Osteoblast (primary cell): ENCODE measurements around the gene CCDC137. TPM values are rescaled to one million over a fixed set of nuclear protein-coding genes. Genes with fewer than 3 reads are reported as not detected.
"Not testable (repeated sequence)": the region's sequence is repeated elsewhere in the genome, so short reads cannot be mapped to it uniquely, and the experiment has no call there.

ENCODE experiments used
- DNase-seq: peaks from one replicate; pipeline ENCODE4 v3.0.0; 2011; ENCODE audit warnings: low spot score, mixed read lengths; ENCODE audit not compliant: insufficient read length; ENCODE audit errors: missing footprints
- H2AFZ ChIP-seq: 2 replicates; pipeline ENCODE4 v1.6.0; 2011; ENCODE audit warnings: mild to moderate bottlenecking, low read length
- H3K27ac ChIP-seq: 2 replicates; pipeline ENCODE4 v1.5.1; 2011; ENCODE audit warnings: mild to moderate bottlenecking, low read depth, low read length, moderate library complexity
- H3K27me3 ChIP-seq: 2 replicates; pipeline ENCODE4 v1.6.0; 2012; ENCODE audit warnings: mild to moderate bottlenecking, control low read depth, inconsistent platforms, low read length, moderate library complexity; ENCODE audit not compliant: insufficient read depth
- H3K36me3 ChIP-seq: 2 replicates; pipeline ENCODE4 v1.5.1; 2011; ENCODE audit warnings: mild to moderate bottlenecking, low read length, control low read depth, moderate library complexity; ENCODE audit not compliant: insufficient read depth
- H3K4me1 ChIP-seq: 2 replicates; pipeline ENCODE4 v1.5.1; 2011; ENCODE audit warnings: mild to moderate bottlenecking, low read length, control low read depth, moderate library complexity; ENCODE audit not compliant: insufficient read depth
- H3K4me2 ChIP-seq: 2 replicates; pipeline ENCODE4 v1.6.0; 2011; ENCODE audit warnings: mild to moderate bottlenecking, low read length; ENCODE audit not compliant: insufficient read depth
- H3K4me3 ChIP-seq: fragments of 200-600 bp; sonication (generic); 3 replicates; pipeline ENCODE4 v1.5.1; 2012; ENCODE audit warnings: mild to moderate bottlenecking, low read length, inconsistent platforms; ENCODE audit not compliant: insufficient read depth
- H3K79me2 ChIP-seq: 2 replicates; pipeline ENCODE4 v1.6.0; 2012; ENCODE audit warnings: mild to moderate bottlenecking, low read length, control low read depth, inconsistent platforms; ENCODE audit not compliant: insufficient read depth
- H3K9me3 ChIP-seq: 2 replicates; pipeline ENCODE4 v1.5.1; 2011; ENCODE audit warnings: low read depth, low read length, control low read depth
- H4K20me1 ChIP-seq: 2 replicates; pipeline ENCODE4 v1.6.0; 2012; ENCODE audit warnings: mild to moderate bottlenecking, low read length, control low read depth; ENCODE audit not compliant: insufficient read depth
- CTCF ChIP-seq: IDR thresholded peaks from 2 replicates; pipeline ENCODE4 v1.5.1; 2011; ENCODE audit warnings: mild to moderate bottlenecking, low read depth, low read length, moderate library complexity; ENCODE audit errors: extremely low read depth
- total RNA-seq: library from RNA; depleted of rRNA; stranded (reverse); fragments of >200 nt; gene quantifications from 2 replicates; pipeline ENCODE4 v1.2.3, GENCODE V29; 2012

CCDC137 gene
- total RNA-seq, 1 donor, result 4.7 TPM

- no peak for TF ChIP-seq CTCF
- H3K27me3 ChIP-seq, result no peaks in the 10 kb centered on the region
- H4K20me1 ChIP-seq, result no peaks in the 10 kb centered on the region
- H3K27ac ChIP-seq, result no peak overlapping the region
- H3K4me1 ChIP-seq, result peaks cover 3% of the 10 kb centered on the region
- H2AFZ ChIP-seq, result no peak overlapping the region
- H3K4me3 ChIP-seq, result no peak overlapping the region
- H3K9me3 ChIP-seq, result no peaks in the 10 kb centered on the region
- H3K4me2 ChIP-seq, result no peak overlapping the region
- peak; percentile 44 for DNase-seq
- H3K79me2 ChIP-seq, result peaks cover 20% of the 10 kb centered on the region
- peaks cover 35% of the 10 kb centered on the region for H3K36me3 ChIP-seq
These were observed 6.0 kb downstream of the CCDC137 start for GRCh38 chr17:81672504-81672903.

- Histone ChIP-seq H3K4me3 (no peak overlapping the region), H3K79me2 (peaks cover 15% of the 10 kb centered on the region), H3K4me1 (no peaks in the 10 kb centered on the region), H3K9me3 (no peaks in the 10 kb centered on the region), H2AFZ (no peak overlapping the region), H3K27me3 (no peaks in the 10 kb centered on the region), H3K36me3 (peaks cover 35% of the 10 kb centered on the region), H4K20me1 (no peaks in the 10 kb centered on the region), H3K27ac (no peak overlapping the region), H3K4me2 (no peak overlapping the region)
- no peak for TF ChIP-seq CTCF
- peak; percentile 37 for DNase-seq
These were observed 6.4 kb downstream of the CCDC137 start for GRCh38 chr17:81672954-81673353.

- no peak overlapping the region for H3K4me2 ChIP-seq
- no peaks in the 10 kb centered on the region for H3K4me1 ChIP-seq
- peaks cover 8% of the 10 kb centered on the region for H3K79me2 ChIP-seq
- H3K9me3 ChIP-seq, result no peaks in the 10 kb centered on the region
- no peaks in the 10 kb centered on the region for H4K20me1 ChIP-seq
- H3K27ac ChIP-seq, result no peak overlapping the region
- no peak for TF ChIP-seq CTCF
- H3K36me3 ChIP-seq, result peaks cover 35% of the 10 kb centered on the region
- no peak overlapping the region for H2AFZ ChIP-seq
- no peak overlapping the region for H3K4me3 ChIP-seq
- no peaks in the 10 kb centered on the region for H3K27me3 ChIP-seq
- peak; percentile 34 for DNase-seq
These were observed 7.2 kb downstream of the CCDC137 start for GRCh38 chr17:81673561-81674258.

GRCh38 chr17:81675515-81676221, 9.1 kb downstream of the CCDC137 start:
- not testable (repeated sequence) for H3K27me3 ChIP-seq, H3K4me2 ChIP-seq, H2AFZ ChIP-seq, H3K9me3 ChIP-seq, H3K4me1 ChIP-seq, H3K27ac ChIP-seq, H3K4me3 ChIP-seq, H4K20me1 ChIP-seq
- peak; percentile 21 for DNase-seq
- Histone ChIP-seq H3K79me2 (peaks cover 14% of the 10 kb centered on the region), H3K36me3 (peaks cover 29% of the 10 kb centered on the region)
- peak; percentile 45 for TF ChIP-seq CTCF
